ENCODE results near the gene ROBO4.

ROBO4 gene

DNA sequence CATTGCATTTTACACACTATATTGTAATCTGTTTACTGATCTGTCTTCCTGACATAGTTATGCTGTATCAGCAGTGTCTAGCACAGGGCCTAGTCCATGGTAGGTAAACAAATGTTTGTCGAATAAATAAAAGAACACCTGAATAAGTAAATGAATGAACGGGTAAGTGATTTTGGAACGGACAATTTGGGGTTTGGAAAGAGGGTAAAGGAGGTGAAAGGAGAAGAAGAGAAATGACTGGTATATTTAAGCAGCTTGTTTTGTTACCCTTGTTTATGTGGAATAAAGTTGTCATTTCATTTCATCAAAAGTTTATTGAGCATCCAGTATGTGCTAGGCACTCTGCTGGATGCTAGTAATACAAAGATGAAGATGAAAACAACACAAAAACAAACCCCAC is 21.3 kb upstream of the ROBO4 start, which contains the start of gene HEPN1:
HEPN1 (plus strand) TSS at position 301 of the 400 bp plus-strand sequence.
- DNase-seq = no peak

DNA sequence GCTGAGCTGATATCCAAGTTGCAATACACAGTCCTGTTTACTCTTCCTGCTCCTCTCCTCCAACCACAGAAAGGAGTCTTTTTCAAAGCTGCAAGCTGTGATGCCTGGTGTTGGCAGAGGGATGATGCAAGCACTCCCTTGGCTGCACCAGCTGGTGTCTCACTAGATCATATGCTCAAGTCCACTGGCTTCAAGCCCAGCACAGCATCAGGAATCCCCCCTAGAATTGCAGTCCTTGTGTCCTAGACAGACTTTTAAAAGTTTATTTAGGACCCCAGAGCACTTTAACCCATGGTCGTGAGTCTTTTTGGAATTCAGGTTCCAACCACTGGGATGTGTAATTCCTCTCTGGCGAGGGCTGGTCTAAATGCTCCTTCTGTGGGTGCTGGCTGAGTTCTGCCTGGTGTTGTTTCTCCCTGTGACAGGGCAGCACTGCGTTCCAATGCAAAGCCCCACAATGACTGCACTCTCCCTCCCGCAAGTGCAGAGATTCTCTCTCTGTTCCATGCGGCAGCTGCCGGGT is 19.5 kb upstream of the ROBO4 start:
- no peak for DNase-seq

DNA sequence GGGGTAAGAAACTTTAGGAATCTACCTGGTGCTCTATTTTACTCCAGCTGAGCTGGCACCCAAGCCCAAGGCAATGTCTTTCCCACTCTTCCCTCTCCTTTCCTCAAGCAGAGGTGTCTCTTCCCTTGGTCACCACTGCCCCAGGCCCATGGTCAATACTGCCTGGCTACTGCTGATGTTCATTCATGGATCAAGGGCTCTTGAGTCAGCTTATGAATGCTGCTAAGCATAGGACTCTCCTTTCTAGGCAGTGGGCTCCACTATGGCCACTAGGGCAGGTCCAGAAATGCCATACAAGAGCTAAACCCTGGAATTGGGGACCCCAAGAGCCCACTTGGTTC is 18.7 kb upstream of the ROBO4 start:
- no peak for DNase-seq

GRCh38 chr11:124915541-124916369 is 18.1 kb upstream of the ROBO4 start:
- DNase-seq = no peak

DNA sequence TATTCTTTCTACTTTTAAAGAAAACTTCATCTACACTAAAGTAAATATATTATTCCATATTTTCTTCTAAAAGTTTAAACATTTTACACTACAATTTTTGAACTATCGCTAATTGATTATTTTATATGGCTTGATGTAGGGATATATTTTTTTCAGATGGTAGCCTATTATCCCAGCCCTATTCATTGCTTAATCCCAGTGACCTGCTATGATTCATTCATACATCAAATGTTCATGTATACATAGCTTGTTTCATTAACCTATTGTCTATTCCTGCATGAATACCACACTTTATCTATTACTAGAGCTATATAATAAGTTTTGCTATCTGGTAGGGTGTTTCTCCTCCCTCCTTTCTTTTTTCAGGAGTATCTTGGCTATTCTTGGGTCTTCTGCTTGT is 5.0 kb upstream of the ROBO4 start:
- DNase-seq = no peak

DNA sequence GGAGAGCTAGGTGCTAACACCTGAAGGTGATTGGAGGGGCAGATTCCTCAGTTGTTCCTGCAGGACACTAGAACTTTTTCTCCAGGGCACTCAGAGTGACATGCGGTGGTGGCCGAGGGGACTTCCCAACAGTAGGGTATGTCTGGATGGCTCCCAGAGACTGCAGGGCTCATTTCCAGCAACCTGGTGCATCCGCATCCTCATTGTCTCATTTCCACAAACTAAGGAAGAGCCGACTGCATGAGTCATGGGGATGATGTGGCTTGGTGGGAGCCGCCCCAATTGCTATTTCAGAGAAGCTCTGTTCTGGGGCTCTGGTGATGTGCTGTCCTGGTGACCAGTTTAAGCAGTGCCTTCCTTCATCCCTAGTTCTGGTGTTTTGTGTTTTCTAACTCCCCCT is 2.8 kb upstream of the ROBO4 start:
- no peak for DNase-seq

- no peak for DNase-seq
These were observed 1.9 kb upstream of the ROBO4 start for GRCh38 chr11:124899383-124900145.

DNA sequence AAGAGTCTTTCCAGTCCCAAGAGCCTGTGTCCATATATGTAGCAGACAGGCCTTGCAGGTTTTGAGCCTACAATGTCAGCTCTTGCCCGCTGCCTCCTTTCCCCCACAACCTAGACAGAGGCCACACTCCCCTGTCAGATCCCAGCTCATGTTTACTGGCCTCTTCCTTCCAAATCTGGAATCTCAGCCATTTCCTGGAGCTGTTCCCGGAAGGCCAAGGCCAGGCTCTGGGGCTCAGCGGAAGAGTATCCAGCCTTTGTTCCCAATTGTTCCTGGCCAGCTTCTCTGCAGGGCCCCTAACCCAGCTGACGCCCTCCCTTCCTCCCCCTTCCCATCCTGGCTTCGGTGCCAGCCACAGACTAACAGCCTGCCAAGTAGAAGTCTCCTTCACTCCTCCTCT is 1.0 kb upstream of the ROBO4 start:
- DNase-seq = no peak

DNA sequence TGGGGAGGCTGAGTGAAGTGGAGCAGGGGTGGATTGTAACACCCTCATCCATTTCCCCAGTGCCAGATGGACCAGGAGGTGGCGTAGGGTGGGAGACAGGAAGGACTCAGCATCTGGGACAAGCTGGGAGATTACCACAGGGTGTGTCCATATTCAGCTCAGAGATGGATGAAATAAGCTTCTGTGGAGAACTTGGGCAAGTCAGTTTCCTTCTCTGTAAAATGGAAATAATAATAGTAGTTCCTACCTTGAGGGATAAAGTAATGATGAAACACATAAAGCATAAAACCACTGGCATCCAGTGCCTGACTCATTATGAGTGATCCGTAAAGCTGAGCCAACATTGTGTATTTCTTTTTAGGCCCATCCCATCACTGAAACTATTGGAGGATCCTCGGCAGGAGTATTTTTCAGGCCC is 607 bp upstream of the ROBO4 start:
- no peak for DNase-seq

DNA sequence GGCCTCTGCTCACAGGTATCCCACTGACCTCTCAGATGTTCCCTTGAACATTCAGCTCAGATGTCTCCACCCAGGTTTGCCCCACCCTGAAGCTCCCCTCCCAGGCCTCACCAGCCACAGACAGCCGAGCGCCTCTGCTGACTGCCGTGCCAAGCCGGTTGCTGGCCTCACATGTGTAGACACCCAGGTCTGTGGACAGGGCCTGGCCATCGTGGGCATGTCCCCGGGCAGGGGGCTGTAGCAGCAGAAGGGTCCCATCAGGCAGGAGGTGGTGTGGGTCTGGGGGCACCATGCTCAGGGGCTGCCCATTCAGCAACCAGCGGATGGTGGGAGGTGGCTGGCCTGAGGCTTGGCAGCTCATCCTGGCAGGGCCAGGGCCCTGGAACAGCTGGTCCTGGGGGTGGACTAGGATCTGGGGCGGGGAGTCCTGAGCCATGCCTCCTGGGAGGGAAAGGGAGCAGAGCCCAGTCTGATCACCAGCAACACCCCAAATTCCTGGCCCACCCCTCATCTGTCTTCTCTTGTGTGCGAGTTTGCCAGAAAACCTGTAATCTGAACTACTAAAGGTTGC is 759 bp downstream of the ROBO4 start:
- DNase-seq = no peak

DNA sequence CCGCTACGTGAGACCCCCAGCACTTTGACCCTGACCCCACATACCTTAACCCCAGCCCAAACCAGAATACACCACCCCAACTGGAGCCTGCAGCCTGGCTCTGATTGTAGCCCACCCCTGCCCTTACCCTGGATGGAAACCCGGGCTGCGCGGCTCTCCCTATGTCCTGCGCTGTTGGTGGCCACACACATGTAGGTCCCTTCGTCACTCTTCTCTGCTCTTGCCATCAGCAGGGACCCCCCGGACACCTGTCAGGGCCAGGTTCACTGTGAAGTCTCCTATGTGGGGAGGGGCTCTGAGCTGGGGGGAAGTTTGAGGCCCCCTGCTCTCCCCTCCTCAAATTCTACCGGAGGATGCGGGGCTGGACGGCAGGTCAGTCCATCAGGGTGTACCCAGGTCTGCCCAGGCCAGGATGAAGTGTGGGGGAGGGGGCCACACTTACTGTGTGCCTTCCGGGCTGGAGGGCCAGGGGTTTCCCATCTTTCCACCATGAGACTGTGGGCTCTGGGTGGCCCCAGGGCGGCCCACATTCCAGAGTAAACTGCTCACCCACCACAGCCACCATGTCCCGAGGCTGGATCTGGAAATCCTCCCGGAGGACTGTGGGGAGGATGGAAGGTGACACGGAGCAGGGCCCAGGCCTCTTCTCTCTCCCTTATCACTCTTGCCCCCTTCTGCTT is 1.5 kb downstream of the ROBO4 start:
- no peak for DNase-seq

- no peak for DNase-seq
These were observed 2.1 kb downstream of the ROBO4 start for GRCh38 chr11:124895471-124895971.

GRCh38 chr11:124894606-124895430 is 2.8 kb downstream of the ROBO4 start:
- DNase-seq = no peak

DNA sequence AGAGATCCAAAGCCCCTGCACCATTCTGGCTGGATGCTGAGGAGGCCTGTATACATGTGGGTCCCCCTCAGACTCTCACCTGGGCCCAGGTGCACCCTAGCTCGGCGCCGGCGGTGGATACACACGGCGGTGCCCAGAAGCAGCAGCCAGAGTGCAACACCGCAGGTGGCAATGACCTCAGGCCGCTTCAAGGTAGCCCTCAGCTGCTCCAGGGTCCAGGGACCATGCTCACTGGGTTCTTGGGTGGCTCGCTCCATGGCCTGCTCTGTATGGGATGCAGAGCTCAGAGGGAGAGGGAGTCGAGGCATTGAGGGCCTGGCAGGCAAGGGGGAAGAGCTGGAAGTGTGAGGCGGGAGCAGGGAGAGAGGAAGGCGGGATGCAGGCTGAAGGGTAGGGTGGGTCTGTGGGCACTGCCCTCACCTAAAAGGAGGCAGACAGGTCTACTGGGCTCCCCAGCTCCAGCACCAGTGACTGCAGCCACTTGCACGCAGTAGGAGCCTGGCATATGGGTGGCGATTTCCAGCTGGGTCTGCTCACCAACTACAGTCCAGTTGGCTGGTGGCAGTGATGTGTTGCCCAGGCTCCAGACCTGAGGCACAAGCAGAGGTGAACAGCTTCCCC is 3.8 kb downstream of the ROBO4 start:
- DNase-seq = no peak

GRCh38 chr11:124892750-124893454 is 4.8 kb downstream of the ROBO4 start:
- DNase-seq = no peak

GRCh38 chr11:124892146-124892545 is 5.5 kb downstream of the ROBO4 start:
- no peak for DNase-seq

DNA sequence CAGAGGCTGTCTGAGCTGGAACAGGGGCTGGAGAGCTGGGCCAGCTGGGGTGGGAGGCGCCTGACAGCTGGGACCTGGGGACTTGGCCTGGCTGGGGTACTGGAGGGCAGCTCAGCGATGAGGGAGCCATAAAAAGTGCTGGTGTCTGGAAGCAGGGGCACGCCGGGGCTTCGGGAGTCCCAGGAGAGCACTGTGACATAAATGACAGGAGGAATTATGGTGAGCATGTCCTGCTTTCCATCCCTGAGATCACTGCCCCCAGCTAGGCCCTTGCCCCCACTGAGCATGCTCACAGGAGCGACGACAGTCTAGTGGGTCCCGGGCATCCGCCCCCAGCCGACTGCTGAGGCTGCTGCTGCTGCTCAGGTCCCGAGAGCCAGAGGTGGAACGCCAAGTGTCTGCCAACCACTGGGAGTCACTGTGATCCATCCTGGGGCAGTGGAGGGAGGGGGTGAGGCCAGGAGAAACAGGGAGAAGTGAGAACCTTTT is 6.2 kb downstream of the ROBO4 start:
- no peak for DNase-seq

GRCh38 chr11:124890683-124891372 is 6.8 kb downstream of the ROBO4 start:
- no peak for DNase-seq

DNA sequence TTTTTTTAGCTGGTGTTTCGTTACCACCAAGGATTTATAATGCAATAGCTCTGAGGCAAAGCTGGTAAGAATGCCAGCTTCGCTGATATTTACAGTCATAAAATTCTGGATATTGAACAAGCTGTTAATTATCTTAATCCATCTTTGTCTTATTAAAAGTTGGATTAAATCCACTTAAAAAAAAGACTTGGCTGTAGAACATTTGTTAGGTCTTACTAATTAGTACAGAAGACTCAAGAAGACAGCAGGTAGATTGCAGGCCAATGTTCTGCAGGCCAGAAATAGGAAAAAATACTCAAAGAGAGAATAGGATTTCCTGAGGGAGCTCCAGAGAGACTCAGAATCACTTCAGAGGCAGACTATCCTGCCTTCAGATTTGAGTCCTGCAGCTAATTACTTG is 7.5 kb downstream of the ROBO4 start:
- no peak for DNase-seq

Measured in T-helper 9 cell (primary cell).